Fibroblast of skin of right quadriceps (primary cell): ENCODE results near the gene TIMM17A.
"Not testable (repeated sequence)": the region's sequence is repeated elsewhere in the genome, so short reads cannot be mapped to it uniquely, and the experiment has no call there.

Experiments used
- DNase-seq: peaks from one replicate; pipeline ENCODE4 v3.0.0-alpha.2; 2013

TIMM17A gene

DNA sequence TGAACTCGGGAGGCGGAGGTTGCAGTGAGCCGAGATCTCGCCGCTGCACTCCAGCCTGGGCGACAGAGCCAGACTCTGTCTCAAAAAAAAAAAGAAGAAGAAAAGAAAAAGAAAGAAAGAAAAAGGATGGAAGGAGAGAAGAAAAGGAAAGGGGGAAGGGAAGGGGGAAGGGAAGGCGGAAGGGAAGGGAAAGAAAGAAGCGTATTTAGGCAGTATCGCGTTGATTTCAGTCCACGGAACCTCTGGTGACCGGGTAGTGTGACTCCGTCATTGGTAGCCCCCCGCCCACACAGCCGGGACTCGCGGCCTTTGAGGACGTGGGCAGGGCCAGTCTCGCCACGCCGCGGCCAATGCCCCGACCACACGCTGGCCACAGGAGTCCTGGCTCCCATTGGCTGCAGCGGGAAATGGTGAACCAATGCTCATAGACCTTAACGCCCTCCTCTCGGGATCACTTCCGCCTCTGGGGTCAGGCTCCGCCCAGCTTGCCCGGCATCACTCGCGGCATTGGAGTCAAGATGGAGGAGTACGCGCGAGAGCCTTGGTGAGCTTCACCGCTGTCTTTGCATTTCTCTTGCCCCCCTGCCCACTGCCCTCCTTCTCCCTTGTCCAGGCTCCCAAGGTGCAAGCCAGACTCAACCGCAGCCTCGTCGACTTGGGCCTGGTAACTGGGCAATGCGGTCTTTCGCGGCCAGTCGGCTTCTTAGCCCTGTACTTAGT is at the start of gene TIMM17A:
TSS of gene TIMM17A (plus strand) at position 495 of the 720 bp plus-strand sequence. CDS start at position 519, 24 bp downstream.
- DNase-seq = peak; percentile 98

DNA sequence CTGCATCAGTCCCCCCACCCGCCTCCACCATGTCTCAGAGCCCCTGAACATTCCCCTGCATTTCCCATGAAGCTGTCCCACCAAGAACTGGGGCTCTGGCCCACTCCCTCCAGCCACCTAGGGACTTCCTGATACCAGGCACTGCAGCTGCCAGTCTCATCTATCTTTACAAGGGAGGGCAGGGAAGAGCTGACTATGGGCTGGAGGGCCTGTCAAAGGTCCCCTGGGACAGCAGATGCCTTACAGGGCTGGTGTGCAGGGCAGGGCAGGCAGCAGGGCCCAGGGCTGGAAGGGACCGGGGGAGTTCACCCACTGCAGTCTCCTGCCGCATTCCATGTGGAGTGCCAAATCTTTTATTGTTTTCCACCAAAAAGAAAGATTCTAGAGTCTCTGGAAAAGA is 49.0 kb upstream of the TIMM17A start:
- no peak for DNase-seq

DNA sequence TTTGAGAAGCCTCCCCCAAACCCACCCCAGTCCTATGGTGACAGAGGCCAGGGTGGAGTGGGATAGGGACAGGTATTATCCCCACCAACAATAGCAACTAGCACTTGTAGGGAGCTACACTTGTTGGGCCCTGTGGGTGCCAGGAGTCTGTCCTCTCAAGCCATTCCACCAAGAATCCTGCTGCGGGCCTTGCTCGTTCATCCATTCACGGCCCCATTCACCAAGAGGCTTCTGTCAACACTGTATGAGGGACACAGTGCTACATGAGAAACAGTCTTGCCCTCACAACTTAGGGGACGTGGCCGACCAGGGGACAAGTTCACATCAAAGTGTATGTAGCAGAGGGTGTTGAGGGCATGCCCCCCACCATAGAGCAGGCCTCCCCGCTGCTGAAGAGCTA is 47.7 kb upstream of the TIMM17A start:
- no peak for DNase-seq

DNA sequence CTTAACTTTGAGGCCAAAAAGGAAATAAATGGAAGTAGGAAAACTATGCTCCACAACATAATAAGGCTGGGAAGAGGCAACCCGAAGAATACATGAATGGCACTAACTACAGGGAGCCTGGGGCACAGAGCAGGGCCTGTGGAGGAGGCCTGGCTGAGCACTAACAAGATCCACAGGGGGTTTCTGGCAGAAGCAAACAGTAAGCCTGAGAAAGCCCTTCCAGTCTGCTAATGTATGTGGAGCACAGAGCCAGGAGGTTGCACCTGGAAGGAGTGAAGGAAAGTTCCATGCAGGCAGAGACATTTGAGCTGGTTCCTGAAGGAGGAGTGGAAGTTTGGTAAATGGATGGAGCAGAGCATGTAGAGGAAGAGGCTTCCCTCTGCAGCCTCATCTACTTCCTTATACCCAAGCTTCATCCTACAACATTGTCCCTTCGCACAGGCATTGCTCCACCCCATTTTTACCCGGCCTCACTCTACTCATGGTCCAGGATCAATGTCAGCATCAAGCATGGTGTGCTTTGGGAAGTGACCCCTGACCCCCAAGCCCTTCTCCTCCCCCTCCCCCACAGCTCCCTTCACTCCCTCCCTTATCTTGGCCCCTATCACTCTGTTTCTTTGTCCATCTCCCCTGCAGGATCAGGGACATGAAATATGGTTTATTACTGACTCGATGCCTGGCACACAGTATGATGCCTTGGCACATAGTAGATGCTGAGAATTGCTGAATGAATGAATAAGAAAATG is 43.3 kb upstream of the TIMM17A start:
- DNase-seq = no peak

DNA sequence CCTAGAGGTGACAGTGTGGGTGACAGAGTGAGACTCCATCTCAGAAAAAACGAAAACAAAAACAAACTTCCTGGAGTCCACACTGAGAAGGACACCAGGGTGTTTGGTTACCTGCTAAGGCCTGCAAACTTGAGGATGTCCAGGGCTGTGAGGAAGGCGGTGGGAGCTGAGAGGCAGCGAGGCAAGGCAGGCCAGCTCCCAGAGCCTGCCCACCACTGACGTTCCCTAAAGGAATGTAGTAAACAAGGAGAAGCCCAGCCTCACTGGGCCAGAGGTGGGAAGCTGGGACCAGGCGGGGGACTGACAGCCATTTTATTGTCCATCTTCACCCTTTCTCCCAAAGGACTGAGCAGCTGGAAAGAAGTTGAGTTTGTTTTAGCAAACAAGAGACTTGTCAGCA is 42.5 kb upstream of the TIMM17A start:
- peak; percentile 53 for DNase-seq

DNA sequence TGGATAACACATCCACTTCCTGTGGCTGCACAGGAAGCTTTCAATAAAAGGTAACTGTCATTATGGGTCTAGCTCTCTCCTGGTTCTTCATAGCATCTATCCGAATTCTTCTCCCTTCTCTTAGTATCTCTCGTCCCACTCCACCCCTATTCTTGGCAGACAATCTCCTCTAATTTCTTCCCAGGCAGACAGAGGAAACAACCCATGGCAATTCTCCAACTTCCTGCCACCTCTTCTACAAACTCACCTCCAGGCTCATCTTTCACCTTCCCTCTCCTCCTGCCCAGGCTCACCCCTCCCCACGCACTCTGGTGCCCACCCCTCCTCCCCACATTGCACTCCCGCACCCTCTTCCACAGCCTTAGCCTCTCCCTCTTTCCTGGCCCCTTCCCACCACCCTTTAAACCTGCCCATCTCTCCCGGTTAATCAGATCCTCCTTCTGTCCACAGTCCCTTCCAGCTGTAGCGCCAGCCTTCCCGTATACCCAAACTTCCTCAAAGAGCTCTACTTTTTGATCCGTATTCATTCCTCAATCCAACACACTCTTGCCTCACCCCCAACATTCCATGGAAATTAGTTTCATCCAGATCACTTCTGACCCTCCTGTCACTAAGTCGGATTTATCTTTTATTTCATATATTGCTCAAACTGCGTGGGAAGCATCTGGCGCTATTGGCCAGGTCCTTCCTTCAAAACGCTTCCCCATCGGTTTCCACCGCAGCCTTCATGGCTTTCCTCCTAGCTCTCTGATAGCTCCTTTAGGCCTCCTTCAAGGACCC is 40.7 kb upstream of the TIMM17A start:
- peak; percentile 76 for DNase-seq

DNA sequence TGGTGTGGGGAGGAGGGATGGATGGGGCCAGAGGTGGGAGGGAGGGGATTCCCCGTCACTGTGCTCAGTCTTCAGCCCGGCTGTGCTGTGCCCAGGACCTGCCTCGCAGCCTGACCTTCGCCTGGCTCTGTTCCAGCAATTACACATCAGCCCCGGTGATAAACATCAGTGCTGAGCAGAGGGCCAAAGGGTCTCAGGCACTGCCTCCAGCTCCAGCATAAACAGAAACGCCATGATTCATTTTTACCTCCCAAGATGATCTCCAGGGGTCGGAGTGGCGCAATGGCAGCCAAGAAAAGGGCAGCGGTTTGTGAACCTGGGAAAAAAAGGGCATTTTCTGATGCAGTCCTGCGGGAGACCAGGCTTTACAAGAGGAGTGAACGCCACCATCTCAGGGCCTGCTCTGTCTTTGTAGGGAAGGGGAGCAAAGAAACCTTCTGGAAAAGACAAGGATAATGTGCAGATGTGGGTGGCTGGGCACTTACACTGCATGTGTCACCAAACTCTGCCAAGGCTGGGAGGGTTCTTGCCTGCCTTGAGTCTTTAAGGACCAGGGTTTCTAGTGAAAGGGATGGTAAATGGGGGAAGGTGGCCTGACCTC is 38.6 kb upstream of the TIMM17A start:
- peak; percentile 84 for DNase-seq

DNA sequence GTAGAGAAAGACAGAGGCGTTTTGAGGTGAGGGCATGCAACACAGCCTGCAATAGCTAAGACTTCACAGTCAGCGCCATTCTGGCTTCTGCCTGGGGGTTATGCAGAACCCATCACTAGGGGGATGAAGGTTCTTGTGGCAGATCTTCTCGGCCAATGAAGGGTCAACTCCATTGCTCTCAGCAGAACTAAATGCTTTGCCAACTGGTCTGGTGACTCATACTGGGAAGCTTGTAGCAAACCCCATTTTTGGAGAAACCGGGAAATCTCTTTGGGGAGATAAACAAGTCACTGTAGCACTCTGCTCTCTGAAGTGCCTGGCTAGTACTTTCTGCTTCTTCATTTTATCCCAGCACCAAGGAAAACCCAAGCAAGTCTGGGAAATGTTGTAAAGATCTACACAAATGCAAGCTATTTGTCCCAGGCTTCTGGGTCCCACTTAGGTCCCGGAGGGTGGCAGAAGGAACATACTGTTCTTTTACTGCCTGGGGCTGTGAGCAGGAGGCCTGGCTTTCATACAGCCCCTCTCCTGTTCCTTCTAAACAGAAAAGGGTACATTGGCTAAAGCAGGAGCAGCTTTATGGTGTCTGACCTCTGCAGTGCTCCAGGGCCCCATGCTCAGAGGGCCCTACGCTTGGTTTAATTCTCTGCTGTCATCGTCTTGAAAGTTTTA is 37.8 kb upstream of the TIMM17A start:
- DNase-seq = peak; percentile 77

DNA sequence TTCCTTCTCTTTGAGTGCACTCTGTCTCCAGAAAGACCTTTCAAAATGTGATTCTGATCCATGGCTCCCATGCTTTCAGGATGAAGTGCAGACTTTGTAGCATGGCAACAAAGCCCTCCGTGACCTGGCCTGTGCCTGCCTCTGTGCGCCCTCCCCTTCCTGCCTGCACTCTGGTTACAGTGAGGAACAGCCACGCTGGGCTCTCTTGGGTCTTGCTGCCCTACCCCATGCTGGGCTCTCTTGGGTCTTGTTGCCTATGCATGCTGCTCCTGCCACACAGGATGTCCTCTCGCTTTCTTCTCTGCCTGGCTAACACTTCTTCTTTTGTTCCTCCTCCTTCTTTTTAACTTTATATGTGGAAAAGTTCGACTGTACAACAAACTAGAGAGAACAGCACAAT is 37.0 kb upstream of the TIMM17A start:
- DNase-seq = no peak

DNA sequence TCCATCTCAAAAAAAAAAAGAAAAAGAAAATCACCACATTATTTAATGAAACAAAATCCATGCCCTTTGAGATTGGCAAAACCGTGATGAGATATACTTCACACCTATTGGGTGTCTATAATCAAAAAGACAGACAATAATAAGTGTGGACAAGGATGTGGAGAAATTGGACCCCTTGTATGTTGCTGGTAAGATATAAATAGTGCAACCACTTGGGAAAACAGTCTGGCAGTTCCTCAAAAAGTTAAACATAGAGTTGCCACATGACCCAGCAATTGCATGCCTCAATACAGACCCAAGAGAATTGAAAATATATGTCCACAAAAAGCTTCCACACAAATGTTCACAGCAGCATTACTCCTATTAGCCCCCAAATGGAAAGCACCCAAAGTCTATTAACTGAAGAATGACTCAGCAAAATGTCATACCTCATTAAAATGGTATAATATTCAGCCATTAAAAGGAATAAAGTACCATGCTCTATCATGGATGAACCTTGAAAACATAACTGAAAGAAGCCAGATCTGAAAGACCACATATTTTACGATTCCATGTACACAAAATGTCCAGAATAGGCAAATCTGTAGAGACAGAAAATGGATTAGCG is 33.2 kb upstream of the TIMM17A start:
- DNase-seq = no peak

DNA sequence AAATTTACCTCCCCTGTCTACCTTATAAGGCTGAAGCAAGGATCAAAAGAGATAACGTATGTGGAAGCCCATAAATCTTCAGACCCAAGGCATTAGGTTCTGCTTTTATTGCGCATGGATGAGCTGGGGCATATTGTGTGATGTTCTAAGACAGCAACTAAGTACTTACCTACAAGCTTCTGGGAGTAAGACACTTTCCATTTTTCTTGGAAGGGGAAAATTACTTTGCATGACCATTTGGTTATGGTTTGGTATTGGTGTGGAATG is 30.1 kb upstream of the TIMM17A start:
- DNase-seq = no peak

DNA sequence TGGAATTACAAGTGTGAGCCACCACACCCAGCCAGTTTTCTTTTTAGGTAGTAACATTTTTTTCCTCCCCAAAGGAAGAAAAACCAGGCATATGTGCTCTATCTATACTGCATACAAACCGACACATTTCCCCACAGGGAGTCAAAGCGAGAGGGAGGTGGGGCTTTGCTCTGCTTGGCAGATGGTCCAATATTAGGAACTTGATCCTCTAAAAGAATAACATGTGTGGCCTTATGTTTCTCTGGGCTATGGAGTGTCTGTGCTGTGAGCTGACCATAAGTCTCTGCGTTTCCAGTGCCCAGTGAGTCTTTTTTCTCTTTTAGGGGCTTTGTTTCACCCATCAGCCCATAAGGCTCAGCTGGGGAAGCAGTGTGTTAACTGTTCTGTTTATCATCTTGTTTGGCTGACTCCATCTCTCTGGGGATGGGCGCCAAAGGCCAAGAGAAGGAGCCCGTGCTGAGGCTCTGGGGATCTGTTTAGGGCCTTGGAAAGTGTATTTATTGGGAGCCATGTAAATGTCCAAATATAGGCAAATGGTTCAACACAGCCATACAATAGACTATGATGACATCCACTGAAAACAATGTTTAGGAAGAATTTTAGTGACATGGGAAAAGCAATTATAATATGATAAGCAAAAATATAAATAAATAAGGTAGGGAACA is 29.2 kb upstream of the TIMM17A start:
- DNase-seq = no peak

DNA sequence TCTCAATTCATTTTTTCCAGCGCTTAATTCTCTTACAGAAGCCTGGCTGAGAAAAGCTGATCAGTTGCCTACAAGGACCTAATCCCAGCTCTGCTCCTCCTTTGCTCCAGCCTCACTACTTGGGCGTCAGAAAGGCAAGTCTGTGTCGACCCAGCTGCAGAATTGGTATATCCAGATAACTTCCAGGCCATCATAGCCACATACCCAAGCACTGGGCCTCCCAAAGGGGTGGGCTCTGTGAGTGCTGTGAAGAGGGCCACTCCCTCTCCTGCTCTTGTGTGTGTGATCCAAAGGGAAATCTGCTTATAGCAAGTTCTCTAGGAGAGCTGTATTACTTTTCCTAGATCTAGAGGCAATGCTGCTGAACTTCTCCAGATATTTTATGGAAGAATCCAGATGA is 27.0 kb upstream of the TIMM17A start:
- DNase-seq = no peak

DNA sequence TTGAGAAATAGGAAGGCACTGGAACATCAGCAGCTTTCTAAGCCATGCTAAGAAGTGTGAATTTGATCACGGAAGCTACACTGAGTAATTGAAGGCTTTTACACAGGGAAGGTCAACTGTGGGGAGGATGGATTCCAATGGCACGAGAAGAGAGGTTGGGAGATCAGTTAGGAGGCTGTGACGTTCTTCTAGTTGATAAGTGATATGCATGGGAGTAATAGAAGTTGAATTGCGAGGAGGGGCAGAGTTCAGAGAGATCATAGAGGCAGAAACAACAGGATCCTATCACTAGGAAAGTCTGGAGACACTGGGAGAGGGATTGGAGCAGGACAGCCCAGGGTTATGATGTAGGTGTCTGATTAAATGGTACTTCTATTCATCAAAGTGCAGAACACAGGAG is 25.2 kb upstream of the TIMM17A start:
- no peak for DNase-seq

DNA sequence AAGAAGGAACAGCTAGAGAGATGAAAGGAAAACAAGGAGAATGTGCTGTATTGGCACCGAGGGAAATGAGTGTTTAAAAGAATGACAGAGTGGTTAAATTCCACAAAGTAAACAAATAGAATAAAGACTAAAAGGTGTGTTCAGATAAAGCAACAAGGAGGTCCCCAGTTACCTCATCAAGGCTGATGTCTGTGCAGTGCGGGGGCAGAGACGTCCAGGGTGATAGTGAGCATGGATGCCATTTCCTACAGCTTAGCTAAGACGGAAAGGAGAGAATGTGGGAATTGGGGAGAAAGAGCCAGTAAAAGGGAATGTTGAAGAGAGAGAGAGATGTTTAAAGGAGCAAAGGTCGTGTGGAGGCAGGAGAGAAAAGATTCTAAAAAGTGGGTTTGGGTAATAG is 24.5 kb upstream of the TIMM17A start:
- no peak for DNase-seq

DNA sequence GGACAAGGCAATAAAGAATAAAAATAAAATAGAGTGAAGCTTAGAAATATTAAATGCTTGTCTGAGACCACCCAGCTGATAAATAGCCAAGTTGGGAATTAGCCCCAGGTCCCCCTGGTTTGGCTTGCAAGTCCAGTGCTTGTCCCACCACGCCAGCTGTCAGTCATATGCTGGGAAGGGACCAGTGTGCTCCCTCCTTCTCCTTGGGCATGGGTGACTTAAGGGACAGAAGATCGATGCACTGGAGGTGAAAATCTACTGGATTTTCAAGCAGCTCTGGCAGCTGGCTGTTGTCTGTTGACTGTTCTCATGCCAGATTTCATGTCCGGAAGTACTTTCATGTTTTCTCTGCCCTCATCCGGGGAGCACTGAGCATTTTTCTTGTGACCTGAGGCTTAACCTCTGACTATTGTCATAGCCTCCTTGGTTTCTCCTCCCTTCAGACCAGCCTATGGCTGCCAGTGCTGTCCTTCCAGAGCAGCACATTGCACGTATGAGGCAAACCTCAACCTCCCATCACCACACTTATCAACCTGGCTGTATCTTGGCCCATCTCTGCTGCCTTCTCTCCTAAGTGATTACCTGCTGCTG is 21.4 kb upstream of the TIMM17A start:
- no peak for DNase-seq

DNA sequence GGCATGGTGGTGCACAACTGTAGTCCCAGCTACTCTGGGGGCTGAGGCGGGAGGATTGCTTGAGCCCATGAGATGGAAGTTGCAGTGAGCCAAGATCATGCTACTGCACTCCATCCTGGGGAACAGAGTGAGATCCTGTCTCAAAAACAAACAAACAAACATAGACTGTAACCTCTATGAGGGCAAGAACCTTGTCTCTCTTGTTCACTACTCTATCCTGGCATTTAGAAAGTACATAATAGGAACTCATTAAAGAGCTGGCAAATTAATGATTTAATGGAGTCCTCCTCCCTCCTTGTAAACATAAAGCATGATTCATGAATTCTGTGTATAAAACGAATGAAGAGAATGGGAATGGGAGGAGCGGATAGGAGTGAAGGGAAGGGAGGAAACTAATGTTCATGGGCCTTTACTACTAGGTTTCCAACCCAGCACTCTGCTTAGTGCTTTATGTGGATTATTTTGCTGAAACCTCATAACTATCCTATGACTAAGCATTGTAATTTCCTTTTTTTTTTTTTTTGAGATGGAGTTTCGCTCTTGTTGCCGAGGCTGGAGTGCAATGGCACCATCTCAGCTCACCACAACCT is 17.6 kb upstream of the TIMM17A start:
- peak; percentile 86 for DNase-seq

DNA sequence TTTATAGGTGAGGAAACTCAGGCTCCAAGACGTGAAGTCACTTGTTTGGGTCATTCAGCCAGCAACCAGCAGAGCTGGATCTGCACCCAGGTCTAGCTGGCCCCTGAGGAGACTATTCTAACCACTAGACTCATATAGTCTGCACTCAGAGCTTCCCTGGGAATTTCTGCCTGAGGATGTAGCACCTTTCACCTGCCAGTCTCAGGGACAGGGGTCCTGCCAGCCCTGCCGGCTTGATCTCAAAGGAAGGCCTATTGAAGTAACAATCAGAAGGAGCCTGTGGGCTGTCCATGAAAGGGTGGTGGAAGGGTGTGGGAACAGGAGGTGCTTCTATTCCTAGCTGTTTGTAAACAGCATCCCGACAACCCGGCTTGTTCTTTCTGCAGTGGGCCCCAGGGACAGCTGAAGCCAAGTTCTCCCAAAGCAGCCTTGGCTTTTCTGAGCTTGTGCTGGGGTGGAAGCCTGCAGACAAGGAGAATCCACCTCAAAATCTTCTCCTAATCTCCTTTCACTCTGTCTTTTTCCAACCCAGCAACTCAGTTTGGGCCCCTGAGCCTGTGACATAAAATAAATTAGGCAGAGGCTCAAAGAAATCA is 16.8 kb upstream of the TIMM17A start:
- no peak for DNase-seq

DNA sequence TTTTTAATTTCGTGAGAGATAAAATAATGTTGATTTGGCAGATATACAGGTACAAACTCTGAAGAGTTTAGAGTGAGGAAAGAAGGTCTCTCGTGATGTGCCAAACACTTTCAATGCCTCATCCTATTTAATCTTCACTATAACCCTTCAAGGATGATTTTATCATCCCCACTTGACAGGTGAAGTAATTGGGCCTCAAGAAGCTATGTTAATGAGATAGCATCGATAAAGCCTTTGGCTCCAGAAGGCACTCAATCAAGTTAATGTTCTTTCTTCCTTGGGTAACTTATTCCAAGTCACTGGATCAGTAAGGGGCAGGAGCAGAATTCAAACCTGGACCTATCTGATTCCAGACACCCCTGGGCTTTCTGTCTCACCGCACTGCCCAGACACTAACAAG is 16.2 kb upstream of the TIMM17A start:
- no peak for DNase-seq

DNA sequence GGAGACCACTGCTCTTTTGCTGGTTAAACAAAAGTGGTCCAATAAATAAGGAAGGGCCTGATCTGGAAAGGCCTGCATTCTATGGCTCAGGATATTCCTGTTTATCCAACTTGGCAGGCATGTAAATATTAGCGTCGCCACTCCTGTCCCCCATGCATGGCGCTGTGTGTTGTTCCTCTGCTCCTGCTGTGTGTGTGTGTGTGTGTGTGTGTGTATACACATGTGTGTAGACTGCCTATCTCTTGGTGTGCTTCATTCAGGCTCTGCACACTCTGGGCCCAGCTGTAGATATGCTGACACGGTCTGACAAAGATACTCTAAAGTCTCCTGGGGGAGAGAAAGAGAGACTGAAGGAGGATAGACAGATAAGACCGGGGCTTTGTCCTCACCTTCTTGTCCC is 15.7 kb upstream of the TIMM17A start:
- no peak for DNase-seq

DNA sequence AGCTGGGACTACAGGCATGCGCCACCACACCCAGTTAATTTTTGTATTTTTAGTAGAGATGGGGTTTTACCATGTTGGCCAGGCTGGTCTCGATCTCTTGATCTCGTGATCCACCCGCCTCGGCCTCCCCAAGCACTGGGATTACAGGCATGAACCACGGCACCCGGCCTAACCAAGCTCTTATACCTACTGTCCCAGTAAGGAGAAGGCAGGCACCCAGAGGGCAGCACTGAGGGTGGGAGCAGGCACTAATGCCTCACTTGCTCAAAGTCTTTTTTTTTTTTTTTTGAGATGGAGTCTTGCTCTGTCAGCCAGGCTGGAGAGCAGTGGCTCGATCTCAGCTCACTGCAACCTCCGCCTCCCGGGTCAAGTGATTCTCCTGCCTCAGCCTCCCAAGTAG is 15.0 kb upstream of the TIMM17A start:
- not testable (repeated sequence) for DNase-seq
